HCT116 (cell line): Measurements from ENCODE around the gene KIAA1328. TPM values are rescaled to one million over a fixed set of nuclear protein-coding genes. Genes with fewer than 3 reads are reported as not detected.

Experiments used
- ATAC-seq: fragments of 200-7000 bp; cut with Tn5 transposase; 2 replicates; pipeline ENCODE4 v1.9.1; 2020; ENCODE audit warnings: mild to moderate bottlenecking, moderate library complexity
- BruUV-seq: library from RNA; stranded (reverse); fragments of 400-500 nt; replicated peaks from 2 replicates; lab custom pipeline; 2021; lab: Mats Ljungman, UMichigan
- CTCF ChIA-PET: fragments of 300-600 bp; sonication (Branson Sonifier 250); formaldehyde crosslinking; loops from one replicate; lab custom pipeline; 2021; ENCODE audit warnings: antibody characterized with exemption; lab: Charles Lee
- POLR2A ChIA-PET: fragments of 300-600, 350-600 bp; sonication (Branson Sonifier 250); formaldehyde crosslinking; loops from one replicate; lab custom pipeline; 2021; ENCODE audit warnings: antibody characterized with exemption; lab: Charles Lee
- RAD21 ChIA-PET, 2 experiments: fragments of 300-600 bp; sonication (Branson Sonifier 250); formaldehyde crosslinking; loops; one replicate each; lab custom pipeline; 2023; ENCODE audit warnings: low total read pairs in 2 of 2; ENCODE audit not compliant: uncharacterized antibody in 2 of 2, unreplicated experiment in 2 of 2, low non-redundant PET in 1 of 2; lab: Charles Lee
- DNase-seq: peaks from one replicate; pipeline ENCODE4 v3.0.0-alpha.2; 2010; ENCODE audit warnings: low read depth, low spot score
- H2AFZ ChIP-seq: fragments of 200-600 bp; shearing (Covaris generic), sonication (generic); 2 replicates; pipeline ENCODE4 v1.6.1; 2017; ENCODE audit warnings: low read depth, mixed run types, mixed read lengths, antibody characterized with exemption, low read length; ENCODE audit not compliant: poor library complexity, severe bottlenecking
- H3K27ac ChIP-seq: 2 replicates; pipeline ENCODE4 v1.5.1; 2012; ENCODE audit warnings: low read depth, low read length
- H3K27me3 ChIP-seq: fragments of 200-600 bp; sonication (generic); 2 replicates; pipeline ENCODE4 v1.6.1; 2016; ENCODE audit warnings: mixed run types, low read length, mixed read lengths; ENCODE audit not compliant: insufficient read depth
- H3K36me3 ChIP-seq, 2 experiments: fragments of 200-500 bp in 1 of 2; fragments of 200-600 bp in 1 of 2; sonication (Bioruptor generic) in 1 of 2; sonication (generic) in 1 of 2; 2 replicates each; pipeline versions ENCODE4 v1.5.1 to v1.6.1; 2014 to 2016; ENCODE audit warnings: low read length in 2 of 2, inconsistent platforms in 1 of 2, mixed read lengths in 1 of 2, mixed run types in 1 of 2; ENCODE audit not compliant: insufficient read depth in 2 of 2, control insufficient read depth in 1 of 2
- H3K4me1 ChIP-seq, 2 experiments: fragments of 200-600 bp in 1 of 2; sonication (generic) in 1 of 2; 2 replicates each; pipeline versions ENCODE4 v1.5.1 to v1.6.1; 2012 to 2017; ENCODE audit warnings: low read length in 2 of 2, inconsistent platforms in 1 of 2, mild to moderate bottlenecking in 1 of 2, mixed read lengths in 1 of 2, mixed run types in 1 of 2, moderate library complexity in 1 of 2; ENCODE audit not compliant: insufficient read depth in 2 of 2, control insufficient read depth in 1 of 2
- H3K4me2 ChIP-seq: fragments of 200-600 bp; sonication (generic); 2 replicates; pipeline ENCODE4 v1.6.1; 2017; ENCODE audit warnings: mixed run types, low read length, mixed read lengths
- H3K4me3 ChIP-seq, 2 experiments: fragments of 200-600 bp in 1 of 2; sonication (generic) in 1 of 2; replicated peaks in 1 of 2; 2 replicates each; pipeline ENCODE4 v1.5.1; 2011 to 2016; ENCODE audit warnings: low read length in 2 of 2, control low read depth in 1 of 2, low read depth in 1 of 2, mild to moderate bottlenecking in 1 of 2, mixed read lengths in 1 of 2, mixed run types in 1 of 2
- H3K79me2 ChIP-seq: fragments of 200-600 bp; sonication (generic); 2 replicates; pipeline ENCODE4 v1.6.1; 2017; ENCODE audit warnings: mild to moderate bottlenecking, mixed run types, low read length, moderate library complexity, mixed read lengths; ENCODE audit not compliant: insufficient read depth
- H3K9ac ChIP-seq: fragments of 200-600 bp; sonication (generic); 2 replicates; pipeline ENCODE4 v1.6.1; 2016; ENCODE audit warnings: low read length, mixed read lengths
- H3K9me2 ChIP-seq: fragments of 200-600 bp; sonication (generic), shearing (Covaris generic); 2 replicates; pipeline ENCODE4 v1.6.1; 2017; ENCODE audit warnings: mixed run types, mild to moderate bottlenecking, moderate library complexity; ENCODE audit not compliant: insufficient read depth
- H3K9me3 ChIP-seq, 2 experiments: fragments of 200-500 bp in 1 of 2; fragments of 200-600 bp in 1 of 2; sonication (Bioruptor generic) in 1 of 2; sonication (generic) in 1 of 2; 2 replicates each; pipeline ENCODE4 v1.6.1; 2014 to 2017; ENCODE audit warnings: low read length in 2 of 2, mixed read lengths in 2 of 2, inconsistent platforms in 1 of 2, low read depth in 1 of 2, mild to moderate bottlenecking in 1 of 2, mixed run types in 1 of 2, moderate library complexity in 1 of 2; ENCODE audit not compliant: control insufficient read depth in 1 of 2, insufficient read depth in 1 of 2
- H4K20me1 ChIP-seq: fragments of 200-600 bp; sonication (generic), shearing (Covaris generic); 2 replicates; pipeline ENCODE4 v1.6.1; 2017; ENCODE audit warnings: mixed run types, mild to moderate bottlenecking, moderate library complexity; ENCODE audit not compliant: insufficient read depth
- CBX3 ChIP-seq: IDR thresholded peaks from 2 replicates; pipeline ENCODE4 v1.6.1; 2012; ENCODE audit warnings: low read depth
- CEBPB ChIP-seq: IDR thresholded peaks from 2 replicates; pipeline ENCODE4 v1.6.1; 2012; ENCODE audit warnings: low read depth
- ELF1 ChIP-seq: IDR thresholded peaks from 2 replicates; pipeline ENCODE4 v1.6.1; 2012; ENCODE audit warnings: low read depth, borderline replicate concordance
- JUND ChIP-seq: IDR thresholded peaks from 2 replicates; pipeline ENCODE4 v1.6.1; 2012
- POLR2A ChIP-seq: IDR thresholded peaks from 2 replicates; pipeline ENCODE4 v1.7.0; 2011; ENCODE audit warnings: borderline replicate concordance; ENCODE audit not compliant: insufficient read depth, insufficient read length; ENCODE audit errors: extremely low read depth
- POLR2AphosphoS5 ChIP-seq: IDR thresholded peaks from 2 replicates; pipeline ENCODE4 v1.6.1; 2011; ENCODE audit warnings: mild to moderate bottlenecking, low read depth, low read length, moderate library complexity
- RAD21 ChIP-seq: IDR thresholded peaks from 2 replicates; pipeline ENCODE4 v1.6.1; 2012; ENCODE audit warnings: low read depth, mild to moderate bottlenecking
- SRF ChIP-seq: IDR thresholded peaks from 2 replicates; pipeline ENCODE4 v1.6.1; 2012; ENCODE audit warnings: low read depth
- TCF7L2 ChIP-seq: IDR thresholded peaks from 2 replicates; pipeline ENCODE4 v1.7.0; 2011; ENCODE audit warnings: borderline replicate concordance, inconsistent platforms; ENCODE audit not compliant: insufficient read depth, insufficient read length; ENCODE audit errors: extremely low read depth
- YY1 ChIP-seq: IDR thresholded peaks from 2 replicates; pipeline ENCODE4 v1.6.1; 2011; ENCODE audit warnings: low read length, low read depth, moderate library complexity, mild to moderate bottlenecking; ENCODE audit not compliant: insufficient replicate concordance; ENCODE audit errors: extremely low read depth
- ZFX ChIP-seq: fragments of 450-650 bp; IDR thresholded peaks from 2 replicates; pipeline ENCODE4 v1.6.1; 2017
- ZNF274 ChIP-seq: fragments of 200-500 bp; sonication (Bioruptor generic); IDR thresholded peaks from 2 replicates; pipeline ENCODE4 v1.6.1; 2014; ENCODE audit warnings: mild to moderate bottlenecking, low read depth, low read length, inconsistent platforms
- intact Hi-C: fragments of 100-400 bp; cut with micrococcal nuclease; formaldehyde crosslinking; loops from 2 replicates; pipeline ENCODE4 v1.10.0; 2022
- total RNA-seq: library from RNA; stranded (reverse); gene quantifications from one replicate; pipeline ENCODE4 v1.2.1, GENCODE V29; 2021; ENCODE audit not compliant: unreplicated experiment
- TF ChIP-seq, protein P1 (sequence below): IDR thresholded peaks from 2 replicates; pipeline ENCODE4 v1.6.1; 2011; ENCODE audit warnings: mild to moderate bottlenecking, low read length, moderate library complexity; ENCODE audit not compliant: insufficient replicate concordance; ENCODE audit errors: extremely low read depth
- TF ChIP-seq, protein P2 (sequence below): IDR thresholded peaks from 2 replicates; pipeline ENCODE4 v1.6.1; 2012
- TF ChIP-seq, protein P3 (sequence below), 3 experiments: fragments of 200-600 bp in 1 of 3; sonication (generic) in 1 of 3; IDR thresholded peaks in 2 of 3; conservative IDR thresholded peaks in 1 of 3; 2 replicates each; pipeline ENCODE4 v1.5.1; 2012 to 2017; ENCODE audit warnings: low read depth in 2 of 3, low read length in 2 of 3, antibody characterized with exemption in 1 of 3, borderline replicate concordance in 1 of 3, control low read depth in 1 of 3, mild to moderate bottlenecking in 1 of 3, mixed read lengths in 1 of 3, mixed run types in 1 of 3, moderate library complexity in 1 of 3; ENCODE audit not compliant: insufficient read depth in 1 of 3
- TF ChIP-seq, protein P4 (sequence below): IDR thresholded peaks from 2 replicates; pipeline ENCODE4 v1.6.1; 2012; ENCODE audit warnings: low read depth
- TF ChIP-seq, protein P5 (sequence below): IDR thresholded peaks from 2 replicates; pipeline ENCODE4 v1.6.1; 2012

Gene KIAA1328
- total RNA-seq, 1 experiment from 2014 or later: 5.2 TPM

DNA sequence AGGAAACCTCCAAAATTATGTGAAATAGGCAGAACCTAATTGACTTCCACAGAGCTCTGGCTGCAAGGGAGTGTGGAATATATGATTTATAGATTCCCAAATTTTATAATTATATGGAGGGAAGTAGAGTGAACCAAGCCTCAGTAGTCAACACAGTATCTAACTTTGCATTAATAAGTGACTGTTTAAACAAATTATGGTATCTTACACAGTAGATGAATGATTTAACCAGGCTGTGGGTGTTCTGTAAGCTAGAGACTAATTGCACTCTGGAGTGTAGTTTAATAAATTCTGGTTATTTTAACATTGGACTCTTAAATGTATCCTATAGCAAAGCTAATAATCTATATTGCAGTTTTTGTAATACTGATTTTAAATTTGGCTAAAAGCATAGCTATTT lies 183.5 kb downstream of the KIAA1328 start:
- RAD21 ChIA-PET: no interaction called here
- Histone ChIP-seq H3K9me2 (no peaks in the 10 kb centered on the region), H3K79me2 (no peaks in the 10 kb centered on the region), H3K27me3 (no peaks in the 10 kb centered on the region), H3K4me3 (no peak overlapping the region), H3K4me1 (no peaks in the 10 kb centered on the region)
- TF ChIP-seq, protein P1, sequence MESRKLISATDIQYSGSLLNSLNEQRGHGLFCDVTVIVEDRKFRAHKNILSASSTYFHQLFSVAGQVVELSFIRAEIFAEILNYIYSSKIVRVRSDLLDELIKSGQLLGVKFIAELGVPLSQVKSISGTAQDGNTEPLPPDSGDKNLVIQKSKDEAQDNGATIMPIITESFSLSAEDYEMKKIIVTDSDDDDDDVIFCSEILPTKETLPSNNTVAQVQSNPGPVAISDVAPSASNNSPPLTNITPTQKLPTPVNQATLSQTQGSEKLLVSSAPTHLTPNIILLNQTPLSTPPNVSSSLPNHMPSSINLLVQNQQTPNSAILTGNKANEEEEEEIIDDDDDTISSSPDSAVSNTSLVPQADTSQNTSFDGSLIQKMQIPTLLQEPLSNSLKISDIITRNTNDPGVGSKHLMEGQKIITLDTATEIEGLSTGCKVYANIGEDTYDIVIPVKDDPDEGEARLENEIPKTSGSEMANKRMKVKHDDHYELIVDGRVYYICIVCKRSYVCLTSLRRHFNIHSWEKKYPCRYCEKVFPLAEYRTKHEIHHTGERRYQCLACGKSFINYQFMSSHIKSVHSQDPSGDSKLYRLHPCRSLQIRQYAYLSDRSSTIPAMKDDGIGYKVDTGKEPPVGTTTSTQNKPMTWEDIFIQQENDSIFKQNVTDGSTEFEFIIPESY: no peak
- no peak for TF ChIP-seq RAD21
- no peak for TF ChIP-seq CEBPB
- TF ChIP-seq ELF1: no peak
- no peak for TF ChIP-seq CBX3
- TF ChIP-seq, protein P2, sequence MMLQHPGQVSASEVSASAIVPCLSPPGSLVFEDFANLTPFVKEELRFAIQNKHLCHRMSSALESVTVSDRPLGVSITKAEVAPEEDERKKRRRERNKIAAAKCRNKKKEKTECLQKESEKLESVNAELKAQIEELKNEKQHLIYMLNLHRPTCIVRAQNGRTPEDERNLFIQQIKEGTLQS: no peak
- TF ChIP-seq TCF7L2: no peak
- TF ChIP-seq YY1: no peak
- no peak for TF ChIP-seq SRF
- no peak for TF ChIP-seq POLR2AphosphoS5
- TF ChIP-seq, protein P3, sequence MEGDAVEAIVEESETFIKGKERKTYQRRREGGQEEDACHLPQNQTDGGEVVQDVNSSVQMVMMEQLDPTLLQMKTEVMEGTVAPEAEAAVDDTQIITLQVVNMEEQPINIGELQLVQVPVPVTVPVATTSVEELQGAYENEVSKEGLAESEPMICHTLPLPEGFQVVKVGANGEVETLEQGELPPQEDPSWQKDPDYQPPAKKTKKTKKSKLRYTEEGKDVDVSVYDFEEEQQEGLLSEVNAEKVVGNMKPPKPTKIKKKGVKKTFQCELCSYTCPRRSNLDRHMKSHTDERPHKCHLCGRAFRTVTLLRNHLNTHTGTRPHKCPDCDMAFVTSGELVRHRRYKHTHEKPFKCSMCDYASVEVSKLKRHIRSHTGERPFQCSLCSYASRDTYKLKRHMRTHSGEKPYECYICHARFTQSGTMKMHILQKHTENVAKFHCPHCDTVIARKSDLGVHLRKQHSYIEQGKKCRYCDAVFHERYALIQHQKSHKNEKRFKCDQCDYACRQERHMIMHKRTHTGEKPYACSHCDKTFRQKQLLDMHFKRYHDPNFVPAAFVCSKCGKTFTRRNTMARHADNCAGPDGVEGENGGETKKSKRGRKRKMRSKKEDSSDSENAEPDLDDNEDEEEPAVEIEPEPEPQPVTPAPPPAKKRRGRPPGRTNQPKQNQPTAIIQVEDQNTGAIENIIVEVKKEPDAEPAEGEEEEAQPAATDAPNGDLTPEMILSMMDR (IDR thresholded peaks at IDR 0.05 in 2 of 3, conservative IDR thresholded peaks at IDR 0.05 in 1 of 3; ENCODE audit: borderline replicate concordance in 1 of 3, insufficient read depth in 1 of 3, low read depth in 2 of 3, low read length in 2 of 3): no peak
- TF ChIP-seq ZFX: no peak
- TF ChIP-seq ZNF274: no peak
- TF ChIP-seq, protein P4, sequence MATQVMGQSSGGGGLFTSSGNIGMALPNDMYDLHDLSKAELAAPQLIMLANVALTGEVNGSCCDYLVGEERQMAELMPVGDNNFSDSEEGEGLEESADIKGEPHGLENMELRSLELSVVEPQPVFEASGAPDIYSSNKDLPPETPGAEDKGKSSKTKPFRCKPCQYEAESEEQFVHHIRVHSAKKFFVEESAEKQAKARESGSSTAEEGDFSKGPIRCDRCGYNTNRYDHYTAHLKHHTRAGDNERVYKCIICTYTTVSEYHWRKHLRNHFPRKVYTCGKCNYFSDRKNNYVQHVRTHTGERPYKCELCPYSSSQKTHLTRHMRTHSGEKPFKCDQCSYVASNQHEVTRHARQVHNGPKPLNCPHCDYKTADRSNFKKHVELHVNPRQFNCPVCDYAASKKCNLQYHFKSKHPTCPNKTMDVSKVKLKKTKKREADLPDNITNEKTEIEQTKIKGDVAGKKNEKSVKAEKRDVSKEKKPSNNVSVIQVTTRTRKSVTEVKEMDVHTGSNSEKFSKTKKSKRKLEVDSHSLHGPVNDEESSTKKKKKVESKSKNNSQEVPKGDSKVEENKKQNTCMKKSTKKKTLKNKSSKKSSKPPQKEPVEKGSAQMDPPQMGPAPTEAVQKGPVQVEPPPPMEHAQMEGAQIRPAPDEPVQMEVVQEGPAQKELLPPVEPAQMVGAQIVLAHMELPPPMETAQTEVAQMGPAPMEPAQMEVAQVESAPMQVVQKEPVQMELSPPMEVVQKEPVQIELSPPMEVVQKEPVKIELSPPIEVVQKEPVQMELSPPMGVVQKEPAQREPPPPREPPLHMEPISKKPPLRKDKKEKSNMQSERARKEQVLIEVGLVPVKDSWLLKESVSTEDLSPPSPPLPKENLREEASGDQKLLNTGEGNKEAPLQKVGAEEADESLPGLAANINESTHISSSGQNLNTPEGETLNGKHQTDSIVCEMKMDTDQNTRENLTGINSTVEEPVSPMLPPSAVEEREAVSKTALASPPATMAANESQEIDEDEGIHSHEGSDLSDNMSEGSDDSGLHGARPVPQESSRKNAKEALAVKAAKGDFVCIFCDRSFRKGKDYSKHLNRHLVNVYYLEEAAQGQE: no peak
- TF ChIP-seq POLR2A: no peak
- TF ChIP-seq, protein P5, sequence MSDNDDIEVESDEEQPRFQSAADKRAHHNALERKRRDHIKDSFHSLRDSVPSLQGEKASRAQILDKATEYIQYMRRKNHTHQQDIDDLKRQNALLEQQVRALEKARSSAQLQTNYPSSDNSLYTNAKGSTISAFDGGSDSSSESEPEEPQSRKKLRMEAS: no peak
- TF ChIP-seq JUND: no peak
- TF ChIP-seq, all 23 proteins: peak for 0
- no peak for ATAC-seq
- Histone ChIP-seq H2AFZ (no peak overlapping the region), H4K20me1 (no peaks in the 10 kb centered on the region), H3K36me3 (no peaks in the 10 kb centered on the region), H3K27ac (no peak overlapping the region), H3K9me3 (no peaks in the 10 kb centered on the region), H3K4me2 (no peak overlapping the region), H3K9ac (no peak overlapping the region)
- no peak for DNase-seq
- no TSS peak for BruUV-seq
- ChIA-PET CTCF (no interaction called here), POLR2A (no interaction called here)
- intact Hi-C loops: no loop called here
